Prostate gland (tissue), 2 donors: Measurements from ENCODE around the gene GPR137C.

ENCODE experiments used
- POLR2A ChIP-seq: fragments of 450-650 bp; IDR thresholded peaks from one replicate; pipeline ENCODE4 v1.6.1; 2016; ENCODE audit warnings: antibody characterized with exemption, mild to moderate bottlenecking
- POLR2AphosphoS5 ChIP-seq: sonication (generic); formaldehyde crosslinking; IDR thresholded peaks from one replicate; pipeline ENCODE4 v1.6.1; 2017; ENCODE audit warnings: antibody characterized with exemption
- TF ChIP-seq, protein P1 (sequence below), 4 experiments: fragments of 200-600 bp in 2 of 4; fragments of 450-650 bp in 2 of 4; sonication (generic) in 2 of 4; IDR thresholded peaks; 1 replicate in 3 of 4; 2 replicates in 1 of 4; pipeline ENCODE4 v1.5.1; 2016 to 2019; ENCODE audit warnings: antibody characterized with exemption in 4 of 4, mild to moderate bottlenecking in 2 of 4, moderate library complexity in 2 of 4

- TF ChIP-seq POLR2AphosphoS5 (no peak), POLR2A (no peak)
- TF ChIP-seq, protein P1, sequence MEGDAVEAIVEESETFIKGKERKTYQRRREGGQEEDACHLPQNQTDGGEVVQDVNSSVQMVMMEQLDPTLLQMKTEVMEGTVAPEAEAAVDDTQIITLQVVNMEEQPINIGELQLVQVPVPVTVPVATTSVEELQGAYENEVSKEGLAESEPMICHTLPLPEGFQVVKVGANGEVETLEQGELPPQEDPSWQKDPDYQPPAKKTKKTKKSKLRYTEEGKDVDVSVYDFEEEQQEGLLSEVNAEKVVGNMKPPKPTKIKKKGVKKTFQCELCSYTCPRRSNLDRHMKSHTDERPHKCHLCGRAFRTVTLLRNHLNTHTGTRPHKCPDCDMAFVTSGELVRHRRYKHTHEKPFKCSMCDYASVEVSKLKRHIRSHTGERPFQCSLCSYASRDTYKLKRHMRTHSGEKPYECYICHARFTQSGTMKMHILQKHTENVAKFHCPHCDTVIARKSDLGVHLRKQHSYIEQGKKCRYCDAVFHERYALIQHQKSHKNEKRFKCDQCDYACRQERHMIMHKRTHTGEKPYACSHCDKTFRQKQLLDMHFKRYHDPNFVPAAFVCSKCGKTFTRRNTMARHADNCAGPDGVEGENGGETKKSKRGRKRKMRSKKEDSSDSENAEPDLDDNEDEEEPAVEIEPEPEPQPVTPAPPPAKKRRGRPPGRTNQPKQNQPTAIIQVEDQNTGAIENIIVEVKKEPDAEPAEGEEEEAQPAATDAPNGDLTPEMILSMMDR (IDR thresholded peaks at IDR 0.05), result no peak
These were observed 6.1 kb downstream of the GPR137C start for GRCh38 chr14:52558688-52559087.
